ENCODE measurements around the gene HYDIN.

GRCh38 chr16:70782237-70782636, 448.3 kb downstream of the HYDIN start:
- TF ChIP-seq TAF1 (IDR thresholded peaks at IDR 0.05; ENCODE audit: low read depth, low read length) (no peak), POLR2A (IDR thresholded peaks at IDR 0.05; ENCODE audit: low read depth, low read length) (no peak), POLR2AphosphoS5 (IDR thresholded peaks at IDR 0.05; ENCODE audit: low read depth, low read length) (no peak), PAX5 (IDR thresholded peaks at IDR 0.05; ENCODE audit: insufficient read depth, low read length, severe bottlenecking) (no peak)

All from GM12891 (cell line).